Epithelial cell of prostate (primary cell): ENCODE results near the gene EXOC3.
"Not testable (repeated sequence)": the region's sequence is repeated elsewhere in the genome, so short reads cannot be mapped to it uniquely, and the experiment has no call there.

Experiments
- DNase-seq: peaks from one replicate; pipeline ENCODE4 v3.0.0-alpha.2; 2011; ENCODE audit warnings: low read depth, low spot score
- H3K27ac ChIP-seq: fragments of 450-650 bp; 2 replicates; pipeline ENCODE4 v1.5.1; 2017; ENCODE audit warnings: mild to moderate bottlenecking

EXOC3 gene

GRCh38 chr5:406041-406440 lies 36.9 kb upstream of the EXOC3 start:
- DNase-seq, result no peak
- H3K27ac ChIP-seq, result no peak overlapping the region

- H3K27ac ChIP-seq, result peak overlapping the region; percentile 40
- no peak for DNase-seq
Observed at GRCh38 chr5:407051-407450, 35.9 kb upstream of the EXOC3 start.

GRCh38 chr5:407801-408268 lies 35.1 kb upstream of the EXOC3 start:
- DNase-seq, result no peak
- H3K27ac ChIP-seq, result peak overlapping the region; percentile 40

- DNase-seq, result no peak
- H3K27ac ChIP-seq, result no peak overlapping the region
Observed at GRCh38 chr5:410911-411517, 32.0 kb upstream of the EXOC3 start.

GRCh38 chr5:411728-412127 lies 31.2 kb upstream of the EXOC3 start:
- no peak for DNase-seq

GRCh38 chr5:414991-415927 lies 27.7 kb upstream of the EXOC3 start:
- not testable (repeated sequence) for DNase-seq

More at GRCh38 chr5:411728-412127, 31.2 kb upstream of the EXOC3 start:
- no peak overlapping the region for H3K27ac ChIP-seq

GRCh38 chr5:415928-416635 lies 26.9 kb upstream of the EXOC3 start:
- H3K27ac ChIP-seq, result no peak overlapping the region
- no peak for DNase-seq

More at GRCh38 chr5:414991-415927, 27.7 kb upstream of the EXOC3 start:
- H3K27ac ChIP-seq, result not testable (repeated sequence)

- no peak for DNase-seq
- no peak overlapping the region for H3K27ac ChIP-seq
Observed at GRCh38 chr5:416636-416960, 26.4 kb upstream of the EXOC3 start.

- no peak for DNase-seq
- no peak overlapping the region for H3K27ac ChIP-seq
Observed at GRCh38 chr5:417301-418161, 25.4 kb upstream of the EXOC3 start.

- no peak for DNase-seq
- no peak overlapping the region for H3K27ac ChIP-seq
Observed at GRCh38 chr5:418162-419121, 24.5 kb upstream of the EXOC3 start.

GRCh38 chr5:419970-420369 lies 23.0 kb upstream of the EXOC3 start:
- no peak overlapping the region for H3K27ac ChIP-seq
- no peak for DNase-seq

GRCh38 chr5:420632-421286 lies 22.2 kb upstream of the EXOC3 start:
- H3K27ac ChIP-seq, result no peak overlapping the region
- no peak for DNase-seq

GRCh38 chr5:421287-421880 lies 21.6 kb upstream of the EXOC3 start:
- no peak for DNase-seq
- no peak overlapping the region for H3K27ac ChIP-seq

- DNase-seq, result no peak
- H3K27ac ChIP-seq, result no peak overlapping the region
Observed at GRCh38 chr5:421901-422300, 21.1 kb upstream of the EXOC3 start.

GRCh38 chr5:422323-423232 lies 20.4 kb upstream of the EXOC3 start:
- DNase-seq, result no peak

GRCh38 chr5:423233-423565 lies 19.8 kb upstream of the EXOC3 start:
- DNase-seq, result no peak
- H3K27ac ChIP-seq, result no peak overlapping the region

More at GRCh38 chr5:422323-423232, 20.4 kb upstream of the EXOC3 start:
- H3K27ac ChIP-seq, result no peak overlapping the region

GRCh38 chr5:423626-424261 lies 19.2 kb upstream of the EXOC3 start:
- no peak for DNase-seq
- H3K27ac ChIP-seq, result no peak overlapping the region
